LoVo (cell line): ENCODE results near the gene SDK2.
A peak's percentile ranks its signal among the peaks of the same experiment; 100 is the strongest.

Experiments
- DNase-seq: peaks from one replicate; pipeline ENCODE4 v3.0.0-alpha.2; 2016; ENCODE audit warnings: low spot score

SDK2 gene

GRCh38 chr17:73297934-73298861 lies 346.0 kb downstream of the SDK2 start:
- DNase-seq: no peak

- DNase-seq: peak; percentile 23
Observed at GRCh38 chr17:73293480-73293911, 350.7 kb downstream of the SDK2 start.

- DNase-seq: no peak
Observed at GRCh38 chr17:73293031-73293430, 351.2 kb downstream of the SDK2 start.

- peak; percentile 47 for DNase-seq
Observed at GRCh38 chr17:73292031-73292531, 352.2 kb downstream of the SDK2 start.

GRCh38 chr17:73291260-73291801 lies 352.9 kb downstream of the SDK2 start:
- peak; percentile 87 for DNase-seq

- no peak for DNase-seq
Observed at GRCh38 chr17:73290399-73291259, 353.6 kb downstream of the SDK2 start.

GRCh38 chr17:73289549-73290254 lies 354.5 kb downstream of the SDK2 start:
- no peak for DNase-seq

- peak; percentile 72 for DNase-seq
Observed at GRCh38 chr17:73288534-73289302, 355.5 kb downstream of the SDK2 start.

- no peak for DNase-seq
Observed at GRCh38 chr17:73286863-73287296, 357.4 kb downstream of the SDK2 start.

- DNase-seq: no peak
Observed at GRCh38 chr17:73285916-73286862, 358.1 kb downstream of the SDK2 start.

- no peak for DNase-seq
Observed at GRCh38 chr17:73285603-73285908, 358.7 kb downstream of the SDK2 start.

- no peak for DNase-seq
Observed at GRCh38 chr17:73284906-73285602, 359.2 kb downstream of the SDK2 start.
